Measurements from ENCODE around the gene COL27A1. TPM values are rescaled to one million over a fixed set of nuclear protein-coding genes. Genes with fewer than 3 reads are reported as not detected.

The COL27A1 gene
- total RNA-seq, 1 donor from 2014 or later, result 65.1 TPM

GRCh38 chr9:114244570-114244969, 89.2 kb downstream of the COL27A1 start:
- Mint-ChIP-seq H3K27me3 (no peaks in the 10 kb centered on the region), H3K4me3 (no peak overlapping the region), H3K9me3 (no peaks in the 10 kb centered on the region), H3K27ac (no peak overlapping the region), H3K36me3 (no peaks in the 10 kb centered on the region), H3K4me1 (ENCODE audit: unreplicated experiment) (no peaks in the 10 kb centered on the region)
- DNase-seq (ENCODE audit: extremely low spot score, unreplicated experiment), result no peak
- TF ChIP-seq CTCF (conservative IDR thresholded peaks at IDR 0.05), result no peak

GRCh38 chr9:114246558-114246957, 91.2 kb downstream of the COL27A1 start:
- peaks cover under 1% of the 10 kb centered on the region for H3K36me3 Mint-ChIP-seq
- no peak for DNase-seq (ENCODE audit: extremely low spot score, unreplicated experiment)
- H3K4me3 Mint-ChIP-seq, result no peak overlapping the region
- TF ChIP-seq CTCF (conservative IDR thresholded peaks at IDR 0.05), result no peak
- H3K27me3 Mint-ChIP-seq, result no peaks in the 10 kb centered on the region
- H3K9me3 Mint-ChIP-seq, result no peaks in the 10 kb centered on the region
- peaks cover 4% of the 10 kb centered on the region for H3K4me1 Mint-ChIP-seq (ENCODE audit: unreplicated experiment)
- no peak overlapping the region for H3K27ac Mint-ChIP-seq

GRCh38 chr9:114247077-114247476, 91.7 kb downstream of the COL27A1 start:
- TF ChIP-seq CTCF (conservative IDR thresholded peaks at IDR 0.05), result no peak
- Mint-ChIP-seq H3K4me1 (ENCODE audit: unreplicated experiment) (peaks cover 4% of the 10 kb centered on the region), H3K27me3 (no peaks in the 10 kb centered on the region), H3K27ac (no peak overlapping the region), H3K4me3 (no peak overlapping the region), H3K36me3 (peaks cover 3% of the 10 kb centered on the region), H3K9me3 (no peaks in the 10 kb centered on the region)
- DNase-seq (ENCODE audit: extremely low spot score, unreplicated experiment), result no peak

GRCh38 chr9:114247491-114247890, 92.2 kb downstream of the COL27A1 start:
- Mint-ChIP-seq H3K27me3 (no peaks in the 10 kb centered on the region), H3K4me3 (no peak overlapping the region), H3K36me3 (peaks cover 3% of the 10 kb centered on the region), H3K9me3 (no peaks in the 10 kb centered on the region), H3K4me1 (ENCODE audit: unreplicated experiment) (peaks cover 4% of the 10 kb centered on the region), H3K27ac (no peak overlapping the region)
- no peak for DNase-seq (ENCODE audit: extremely low spot score, unreplicated experiment)
- TF ChIP-seq CTCF (conservative IDR thresholded peaks at IDR 0.05), result no peak

- Mint-ChIP-seq H3K9me3 (no peaks in the 10 kb centered on the region), H3K27ac (no peak overlapping the region), H3K4me1 (ENCODE audit: unreplicated experiment) (peaks cover 4% of the 10 kb centered on the region), H3K27me3 (no peaks in the 10 kb centered on the region), H3K36me3 (peaks cover 3% of the 10 kb centered on the region), H3K4me3 (no peak overlapping the region)
- DNase-seq (ENCODE audit: extremely low spot score, unreplicated experiment), result no peak
- TF ChIP-seq CTCF (conservative IDR thresholded peaks at IDR 0.05), result no peak
These were observed 93.0 kb downstream of the COL27A1 start for GRCh38 chr9:114248299-114248707.

Data from type B pancreatic cell (in vitro differentiated cells).